Neuron (in vitro differentiated cells): ENCODE data around the gene PMPCA.

Experiments
- H2AFZ ChIP-seq: one replicate; pipeline ENCODE4 v1.6.1; 2013; ENCODE audit warnings: low read depth, mild to moderate bottlenecking, inconsistent platforms, low read length, moderate library complexity
- H3K27me3 ChIP-seq: one replicate; pipeline ENCODE4 v1.6.1; 2013; ENCODE audit warnings: low read length; ENCODE audit not compliant: insufficient read depth
- H3K36me3 ChIP-seq: one replicate; pipeline ENCODE4 v1.6.1; 2013; ENCODE audit warnings: low read length; ENCODE audit not compliant: insufficient read depth
- H3K4me1 ChIP-seq: one replicate; pipeline ENCODE4 v1.6.1; 2013; ENCODE audit warnings: low read length; ENCODE audit not compliant: insufficient read depth
- H3K4me3 ChIP-seq: 2 replicates; pipeline ENCODE4 v1.5.1; 2013; ENCODE audit warnings: mild to moderate bottlenecking, low read length, moderate library complexity
- H3K9me3 ChIP-seq: one replicate; pipeline ENCODE4 v1.6.1; 2013; ENCODE audit warnings: low read length

Gene PMPCA

GRCh38 chr9:136460772-136461325, 50.4 kb downstream of the PMPCA start:
- H3K36me3 ChIP-seq, result peaks cover 83% of the 10 kb centered on the region
- H3K4me1 ChIP-seq, result no peaks in the 10 kb centered on the region
- no peak overlapping the region for H2AFZ ChIP-seq
- no peak overlapping the region for H3K4me3 ChIP-seq
- no peaks in the 10 kb centered on the region for H3K27me3 ChIP-seq
- no peaks in the 10 kb centered on the region for H3K9me3 ChIP-seq

GRCh38 chr9:136462664-136463063, 52.2 kb downstream of the PMPCA start:
- no peaks in the 10 kb centered on the region for H3K4me1 ChIP-seq
- H2AFZ ChIP-seq, result no peak overlapping the region
- H3K36me3 ChIP-seq, result peaks cover 79% of the 10 kb centered on the region
- no peaks in the 10 kb centered on the region for H3K9me3 ChIP-seq
- H3K27me3 ChIP-seq, result no peaks in the 10 kb centered on the region
- no peak overlapping the region for H3K4me3 ChIP-seq

DNA sequence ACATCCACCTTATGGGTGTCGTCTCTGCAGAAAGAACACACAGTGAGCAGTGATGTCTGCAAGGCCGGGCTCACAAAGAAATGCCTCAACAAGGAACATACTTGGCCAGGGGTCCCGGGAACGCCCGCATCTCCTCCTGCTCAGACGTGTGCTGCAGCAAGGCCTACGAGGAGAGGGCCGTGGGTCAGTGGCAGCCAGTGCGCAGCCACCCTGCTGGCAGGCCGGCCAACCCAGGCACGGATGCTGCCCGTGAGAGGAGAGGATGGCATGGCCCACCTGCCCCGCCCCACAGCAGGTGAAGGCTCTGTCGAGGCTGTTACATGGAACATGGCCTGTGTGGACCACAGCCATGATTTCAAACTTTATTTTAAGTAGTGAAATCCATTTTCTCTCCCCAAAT, 53.1 kb downstream of the PMPCA start:
- H3K4me3 ChIP-seq, result no peak overlapping the region
- no peaks in the 10 kb centered on the region for H3K4me1 ChIP-seq
- peaks cover 83% of the 10 kb centered on the region for H3K36me3 ChIP-seq
- no peaks in the 10 kb centered on the region for H3K9me3 ChIP-seq
- no peak overlapping the region for H2AFZ ChIP-seq
- H3K27me3 ChIP-seq, result no peaks in the 10 kb centered on the region

DNA sequence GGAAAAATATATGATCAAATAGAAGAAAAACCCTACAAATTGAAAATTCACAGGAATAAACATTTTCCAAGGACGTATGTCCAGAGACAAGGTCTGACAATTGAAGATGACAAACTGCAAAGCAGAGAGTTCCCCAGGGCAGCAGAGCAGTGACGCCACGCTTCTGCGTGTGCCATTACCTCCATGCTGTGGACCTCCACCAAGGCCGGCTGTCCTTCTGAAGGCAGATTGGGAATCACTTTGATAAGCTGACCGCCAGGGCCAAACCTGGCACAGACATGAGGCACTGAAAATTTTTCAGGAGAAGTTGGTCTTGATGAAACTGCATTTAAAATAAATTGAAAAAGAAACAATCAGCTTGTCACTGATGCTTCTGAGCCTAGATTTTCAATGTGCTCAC, 53.8 kb downstream of the PMPCA start:
- peaks cover 82% of the 10 kb centered on the region for H3K36me3 ChIP-seq
- H2AFZ ChIP-seq, result no peak overlapping the region
- no peak overlapping the region for H3K4me3 ChIP-seq
- H3K27me3 ChIP-seq, result no peaks in the 10 kb centered on the region
- H3K4me1 ChIP-seq, result no peaks in the 10 kb centered on the region
- no peaks in the 10 kb centered on the region for H3K9me3 ChIP-seq

GRCh38 chr9:136465500-136466154, 55.2 kb downstream of the PMPCA start:
- no peaks in the 10 kb centered on the region for H3K27me3 ChIP-seq
- no peaks in the 10 kb centered on the region for H3K4me1 ChIP-seq
- no peaks in the 10 kb centered on the region for H3K9me3 ChIP-seq
- peaks cover 89% of the 10 kb centered on the region for H3K36me3 ChIP-seq
- H3K4me3 ChIP-seq, result no peak overlapping the region
- H2AFZ ChIP-seq, result no peak overlapping the region

GRCh38 chr9:136466155-136466541, 55.7 kb downstream of the PMPCA start:
- H2AFZ ChIP-seq, result no peak overlapping the region
- H3K4me1 ChIP-seq, result no peaks in the 10 kb centered on the region
- no peaks in the 10 kb centered on the region for H3K27me3 ChIP-seq
- no peak overlapping the region for H3K4me3 ChIP-seq
- no peaks in the 10 kb centered on the region for H3K9me3 ChIP-seq
- H3K36me3 ChIP-seq, result peaks cover 88% of the 10 kb centered on the region

DNA sequence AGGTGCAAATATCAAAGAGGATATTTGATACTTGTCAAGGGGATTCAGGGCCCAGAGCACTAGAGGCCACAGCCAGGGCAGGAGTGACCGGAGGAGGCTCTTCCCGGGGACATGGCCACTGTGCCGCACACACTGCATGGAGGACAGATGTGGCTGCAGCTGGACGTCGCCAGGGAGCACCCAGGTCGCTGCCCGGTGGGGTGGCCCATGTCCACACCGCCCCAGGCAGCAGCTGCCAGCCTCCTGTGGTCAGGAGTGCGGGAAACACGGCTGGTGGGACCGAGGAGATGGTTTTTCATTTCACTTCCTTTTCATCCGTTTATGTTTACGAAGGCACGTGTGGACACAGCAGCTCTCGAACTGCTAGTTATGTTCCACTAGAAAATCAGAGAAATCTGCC, 57.3 kb downstream of the PMPCA start:
- Histone ChIP-seq H3K27me3 (no peaks in the 10 kb centered on the region), H3K9me3 (no peaks in the 10 kb centered on the region), H3K36me3 (peaks cover 91% of the 10 kb centered on the region), H2AFZ (no peak overlapping the region), H3K4me1 (no peaks in the 10 kb centered on the region), H3K4me3 (no peak overlapping the region)

DNA sequence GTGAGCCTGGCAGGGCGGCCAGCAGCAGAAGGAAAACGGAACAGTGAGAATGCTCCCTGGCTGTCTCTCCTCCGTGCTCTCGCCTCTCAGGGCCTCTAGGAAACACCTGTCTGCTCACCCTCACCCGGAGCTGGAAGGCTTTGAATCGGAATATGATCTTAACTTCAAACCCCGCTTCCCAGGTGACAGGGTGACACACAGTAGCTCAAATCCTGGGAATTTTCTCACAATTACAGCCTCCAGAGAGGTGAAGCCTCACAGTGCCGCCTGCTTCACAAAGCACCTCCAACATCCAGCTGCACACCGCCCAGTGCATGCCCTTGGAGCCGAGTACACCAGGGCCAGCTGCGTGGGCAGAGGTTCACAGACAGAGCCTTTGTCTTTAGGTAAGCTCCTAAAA, 59.9 kb downstream of the PMPCA start:
- no peak overlapping the region for H3K4me3 ChIP-seq
- no peak overlapping the region for H2AFZ ChIP-seq
- peaks cover 93% of the 10 kb centered on the region for H3K36me3 ChIP-seq
- H3K4me1 ChIP-seq, result no peaks in the 10 kb centered on the region
- no peaks in the 10 kb centered on the region for H3K27me3 ChIP-seq
- no peaks in the 10 kb centered on the region for H3K9me3 ChIP-seq

- H3K36me3 ChIP-seq, result peaks cover 93% of the 10 kb centered on the region
- no peak overlapping the region for H2AFZ ChIP-seq
- H3K9me3 ChIP-seq, result no peaks in the 10 kb centered on the region
- no peaks in the 10 kb centered on the region for H3K4me1 ChIP-seq
- no peak overlapping the region for H3K4me3 ChIP-seq
- H3K27me3 ChIP-seq, result no peaks in the 10 kb centered on the region
Observed at GRCh38 chr9:136470792-136471469, 60.5 kb downstream of the PMPCA start.

DNA sequence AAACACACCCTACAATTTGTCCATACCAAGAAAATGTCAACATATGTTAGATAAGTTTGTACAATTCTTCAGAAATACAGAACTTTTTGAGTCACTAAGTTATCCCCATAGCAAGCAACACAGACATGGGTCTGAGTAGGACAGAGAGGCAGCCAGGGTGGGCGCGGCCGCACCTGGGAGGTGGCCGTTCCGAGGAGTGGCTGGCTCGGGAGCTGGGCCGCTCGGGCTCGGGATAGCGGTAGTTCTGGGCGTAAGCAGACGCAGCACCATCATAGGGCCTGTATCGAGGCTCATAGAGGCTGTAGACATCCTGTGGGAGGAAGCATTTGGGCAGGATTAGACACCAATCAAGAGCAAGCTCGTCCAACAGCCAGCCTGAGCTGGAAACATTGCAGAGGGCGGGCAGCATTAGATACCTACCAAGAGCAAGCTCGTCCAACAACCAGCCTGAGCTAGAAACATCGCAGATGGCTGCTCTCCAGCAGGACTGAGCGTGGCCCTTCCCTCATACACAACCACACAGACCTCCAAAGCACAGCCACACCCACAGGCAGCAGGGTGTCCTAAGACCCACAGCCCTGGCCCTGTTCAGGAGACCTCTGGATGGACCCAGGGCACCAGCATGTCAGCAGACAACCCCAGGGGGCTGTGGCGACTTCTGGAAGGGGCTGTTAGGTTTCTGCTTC, 61.5 kb downstream of the PMPCA start:
- no peaks in the 10 kb centered on the region for H3K9me3 ChIP-seq
- H3K27me3 ChIP-seq, result no peaks in the 10 kb centered on the region
- H3K36me3 ChIP-seq, result peaks cover 93% of the 10 kb centered on the region
- no peak overlapping the region for H2AFZ ChIP-seq
- no peaks in the 10 kb centered on the region for H3K4me1 ChIP-seq
- H3K4me3 ChIP-seq, result no peak overlapping the region

- Histone ChIP-seq H3K27me3 (no peaks in the 10 kb centered on the region), H3K9me3 (no peaks in the 10 kb centered on the region), H3K4me1 (no peaks in the 10 kb centered on the region), H3K4me3 (no peak overlapping the region), H2AFZ (no peak overlapping the region), H3K36me3 (peaks cover 98% of the 10 kb centered on the region)
Observed at GRCh38 chr9:136472640-136473353, 62.3 kb downstream of the PMPCA start.

GRCh38 chr9:136473354-136473721, 62.9 kb downstream of the PMPCA start:
- no peaks in the 10 kb centered on the region for H3K4me1 ChIP-seq
- no peak overlapping the region for H3K4me3 ChIP-seq
- H3K9me3 ChIP-seq, result no peaks in the 10 kb centered on the region
- no peaks in the 10 kb centered on the region for H3K27me3 ChIP-seq
- H3K36me3 ChIP-seq, result peaks cover 97% of the 10 kb centered on the region
- H2AFZ ChIP-seq, result no peak overlapping the region
